SH-SY5Y (cell line): Measurements from ENCODE around the gene TRPC4AP.

ENCODE experiments used
- GATA2 ChIP-seq: IDR thresholded peaks from 2 replicates; pipeline ENCODE4 v1.6.1; 2011; ENCODE audit warnings: mild to moderate bottlenecking, low read depth, low read length
- GATA3 ChIP-seq: IDR thresholded peaks from 2 replicates; pipeline ENCODE4 v1.6.1; 2011; ENCODE audit warnings: low read depth, mild to moderate bottlenecking, low read length, moderate library complexity

TRPC4AP gene

GRCh38 chr20:35092524-35093266 is at the start of gene TRPC4AP:
TRPC4AP (minus strand) TSS chr20:35092807; CDS start chr20:35092781, 26 bp downstream.
- TF ChIP-seq GATA3 (no peak), GATA2 (no peak)

GRCh38 chr20:35135867-35136586 is 43.4 kb upstream of the TRPC4AP start:
- TF ChIP-seq GATA2 (no peak), GATA3 (no peak)

- no peak for TF ChIP-seq GATA3
- TF ChIP-seq GATA2, result no peak
These were observed 42.3 kb upstream of the TRPC4AP start for GRCh38 chr20:35134880-35135279.

- TF ChIP-seq GATA3 (no peak), GATA2 (no peak)
These were observed 41.9 kb upstream of the TRPC4AP start for GRCh38 chr20:35134472-35134871.

- no peak for TF ChIP-seq GATA2
- no peak for TF ChIP-seq GATA3
These were observed 41.1 kb upstream of the TRPC4AP start for GRCh38 chr20:35133735-35134134.

- TF ChIP-seq GATA3 (no peak), GATA2 (no peak)
These were observed 40.4 kb upstream of the TRPC4AP start for GRCh38 chr20:35133031-35133430.

GRCh38 chr20:35131934-35132333 is 39.3 kb upstream of the TRPC4AP start:
- TF ChIP-seq GATA2 (no peak), GATA3 (no peak)

GRCh38 chr20:35129647-35130069 is 37.1 kb upstream of the TRPC4AP start:
- no peak for TF ChIP-seq GATA2
- TF ChIP-seq GATA3, result no peak

GRCh38 chr20:35125753-35126152 is 33.1 kb upstream of the TRPC4AP start:
- TF ChIP-seq GATA2, result no peak
- TF ChIP-seq GATA3, result no peak

GRCh38 chr20:35122756-35123405 is 30.3 kb upstream of the TRPC4AP start:
- TF ChIP-seq GATA2 (no peak), GATA3 (no peak)

- TF ChIP-seq GATA2, result no peak
- TF ChIP-seq GATA3, result no peak
These were observed 28.6 kb upstream of the TRPC4AP start for GRCh38 chr20:35121186-35121585.

GRCh38 chr20:35120012-35120701 is 27.6 kb upstream of the TRPC4AP start:
- TF ChIP-seq GATA3 (no peak), GATA2 (no peak)

- TF ChIP-seq GATA2, result no peak
- TF ChIP-seq GATA3, result no peak
These were observed 25.0 kb upstream of the TRPC4AP start for GRCh38 chr20:35117629-35118028.

GRCh38 chr20:35117196-35117595 is 24.6 kb upstream of the TRPC4AP start:
- TF ChIP-seq GATA3 (no peak), GATA2 (no peak)

- no peak for TF ChIP-seq GATA3
- TF ChIP-seq GATA2, result no peak
These were observed 23.7 kb upstream of the TRPC4AP start for GRCh38 chr20:35116258-35116657.

- no peak for TF ChIP-seq GATA3
These were observed 23.0 kb upstream of the TRPC4AP start for GRCh38 chr20:35115606-35116005.
